Progenitor cell of endocrine pancreas (in vitro differentiated cells): ENCODE data around the gene RAP1A. TPM values are rescaled to one million over a fixed set of nuclear protein-coding genes. Genes with fewer than 3 reads are reported as not detected.
"Not testable (repeated sequence)": the region's sequence is repeated elsewhere in the genome, so short reads cannot be mapped to it uniquely, and the experiment has no call there.

Experiments used
- DNase-seq: peaks from one replicate; pipeline ENCODE4 v3.0.0; 2021; ENCODE audit warnings: low spot score; ENCODE audit not compliant: unreplicated experiment
- H3K27ac Mint-ChIP-seq: 2 replicates; pipeline ENCODE4 v1.8.0; 2021; ENCODE audit warnings: mild to moderate bottlenecking, moderate library complexity, mixed read lengths
- H3K27me3 Mint-ChIP-seq: 2 replicates; pipeline ENCODE4 v1.8.0; 2021; ENCODE audit warnings: mixed read lengths
- H3K36me3 Mint-ChIP-seq: 2 replicates; pipeline ENCODE4 v1.8.0; 2022; ENCODE audit warnings: mixed read lengths; ENCODE audit not compliant: insufficient read depth
- H3K4me1 Mint-ChIP-seq: 2 replicates; pipeline ENCODE4 v1.8.0; 2021; ENCODE audit warnings: low read depth, mixed read lengths
- H3K4me3 Mint-ChIP-seq: 2 replicates; pipeline ENCODE4 v1.8.0; 2021; ENCODE audit warnings: low read depth, mild to moderate bottlenecking, moderate library complexity, mixed read lengths
- H3K9me3 Mint-ChIP-seq: 2 replicates; pipeline ENCODE4 v1.8.0; 2021; ENCODE audit warnings: low read depth, mixed read lengths
- CTCF ChIP-seq: fragments of 200-600 bp; sonication (generic); IDR thresholded peaks from one replicate; pipeline ENCODE4 v1.5.0; 2021; ENCODE audit warnings: antibody characterized with exemption, mild to moderate bottlenecking; ENCODE audit not compliant: unreplicated experiment
- total RNA-seq: library from RNA; stranded (reverse); gene quantifications from 2 replicates; pipeline ENCODE4 v1.2.1, GENCODE V29; 2021

RAP1A gene
- total RNA-seq, 1 donor from 2014 or later = 36.6 TPM

- Mint-ChIP-seq H3K9me3 (peaks cover 58% of the 10 kb centered on the region), H3K36me3 (peaks cover 71% of the 10 kb centered on the region), H3K27ac (no peak overlapping the region)
These were observed 60.0 kb downstream of the RAP1A start for GRCh38 chr1:111679541-111679940.

GRCh38 chr1:111680212-111680800, 60.7 kb downstream of the RAP1A start:
- not testable (repeated sequence) for H3K27me3 Mint-ChIP-seq, H3K4me1 Mint-ChIP-seq, H3K4me3 Mint-ChIP-seq, H3K27ac Mint-ChIP-seq, DNase-seq
- peaks cover 72% of the 10 kb centered on the region for H3K36me3 Mint-ChIP-seq
- H3K9me3 Mint-ChIP-seq = peaks cover 61% of the 10 kb centered on the region

More at GRCh38 chr1:111679541-111679940, 60.0 kb downstream of the RAP1A start:
- Mint-ChIP-seq H3K27me3 (no peaks in the 10 kb centered on the region), H3K4me3 (no peak overlapping the region), H3K4me1 (peaks cover 3% of the 10 kb centered on the region)
- TF ChIP-seq CTCF = no peak
- no peak for DNase-seq

GRCh38 chr1:111685293-111686153, 65.9 kb downstream of the RAP1A start:
- not testable (repeated sequence) for H3K4me3 Mint-ChIP-seq, H3K27me3 Mint-ChIP-seq, H3K27ac Mint-ChIP-seq, DNase-seq, H3K4me1 Mint-ChIP-seq
- H3K36me3 Mint-ChIP-seq = peaks cover 44% of the 10 kb centered on the region
- peaks cover 40% of the 10 kb centered on the region for H3K9me3 Mint-ChIP-seq

GRCh38 chr1:111690306-111690617, 70.7 kb downstream of the RAP1A start:
- peaks cover 13% of the 10 kb centered on the region for H3K36me3 Mint-ChIP-seq
- DNase-seq = no peak
- H3K4me3 Mint-ChIP-seq = no peak overlapping the region
- H3K27me3 Mint-ChIP-seq = no peaks in the 10 kb centered on the region
- TF ChIP-seq CTCF = no peak
- no peak overlapping the region for H3K27ac Mint-ChIP-seq
- H3K4me1 Mint-ChIP-seq = no peaks in the 10 kb centered on the region
- H3K9me3 Mint-ChIP-seq = peaks cover 2% of the 10 kb centered on the region

GRCh38 chr1:111691886-111692285, 72.3 kb downstream of the RAP1A start:
- Mint-ChIP-seq H3K36me3 (peaks cover 12% of the 10 kb centered on the region), H3K27ac (no peak overlapping the region), H3K4me3 (no peak overlapping the region), H3K9me3 (no peaks in the 10 kb centered on the region), H3K4me1 (no peaks in the 10 kb centered on the region), H3K27me3 (no peaks in the 10 kb centered on the region)
- no peak for DNase-seq
- no peak for TF ChIP-seq CTCF

- peaks cover 8% of the 10 kb centered on the region for H3K36me3 Mint-ChIP-seq
- H3K27ac Mint-ChIP-seq = no peak overlapping the region
- TF ChIP-seq CTCF = no peak
- H3K4me3 Mint-ChIP-seq = no peak overlapping the region
- no peak for DNase-seq
- peaks cover 5% of the 10 kb centered on the region for H3K4me1 Mint-ChIP-seq
- no peaks in the 10 kb centered on the region for H3K9me3 Mint-ChIP-seq
- H3K27me3 Mint-ChIP-seq = no peaks in the 10 kb centered on the region
These were observed 76.2 kb downstream of the RAP1A start for GRCh38 chr1:111695801-111696200.
